ENCODE data around the gene CTAG1A.
"Not testable (repeated sequence)": the region's sequence is repeated elsewhere in the genome, so short reads cannot be mapped to it uniquely, and the experiment has no call there.

Gene CTAG1A

DNA sequence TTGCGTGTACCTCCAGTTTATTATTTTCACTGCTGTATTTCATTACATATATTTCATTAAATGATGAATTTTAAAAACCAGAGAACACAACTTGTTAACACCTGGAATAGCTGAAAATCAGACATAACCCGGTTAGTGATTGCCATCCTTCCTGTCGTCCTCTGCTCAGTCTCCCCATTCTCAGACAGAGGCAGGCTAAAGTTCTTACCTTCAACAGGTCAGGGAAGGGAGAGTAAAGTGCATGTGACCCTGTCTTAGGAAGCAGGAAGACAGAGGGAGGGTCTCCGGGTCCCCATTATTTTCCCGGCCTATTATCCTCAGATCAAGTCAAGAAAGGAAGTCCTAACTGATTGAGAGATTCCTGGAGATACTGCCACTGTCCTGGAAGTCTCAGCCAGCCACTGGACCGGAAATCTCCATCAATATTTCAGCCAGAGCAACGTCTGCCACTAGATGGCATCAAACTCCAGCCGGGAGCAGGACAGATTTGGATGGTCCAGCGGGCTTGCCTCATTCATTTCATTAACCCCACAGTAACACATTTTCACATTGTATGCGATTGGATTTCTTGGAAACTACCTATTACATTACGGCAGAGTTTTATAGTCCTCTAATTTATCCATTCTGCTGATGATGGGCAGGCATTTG, 36.0 kb downstream of the CTAG1A start:
- not testable (repeated sequence) for DNase-seq

DNA sequence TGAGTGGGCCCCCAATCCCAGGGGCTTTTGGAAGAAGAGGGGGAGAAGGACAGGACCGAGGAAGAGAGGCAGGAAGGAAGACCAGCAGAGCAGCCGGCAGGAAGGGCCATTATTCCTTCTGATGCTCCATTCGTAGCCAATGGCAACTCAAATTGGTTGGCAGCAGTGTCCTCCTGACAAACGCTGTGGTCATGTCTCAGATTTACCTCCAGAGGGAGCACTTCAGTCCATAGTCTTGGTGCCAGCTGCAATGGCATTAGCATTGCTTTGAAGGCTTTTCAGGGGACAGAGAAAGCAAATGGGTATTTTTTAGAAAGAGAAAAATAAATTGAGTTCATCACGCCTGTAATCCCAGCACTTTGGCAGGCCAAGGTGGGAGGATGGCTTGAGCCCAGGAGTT, 44.0 kb downstream of the CTAG1A start:
- not testable (repeated sequence) for DNase-seq

DNA sequence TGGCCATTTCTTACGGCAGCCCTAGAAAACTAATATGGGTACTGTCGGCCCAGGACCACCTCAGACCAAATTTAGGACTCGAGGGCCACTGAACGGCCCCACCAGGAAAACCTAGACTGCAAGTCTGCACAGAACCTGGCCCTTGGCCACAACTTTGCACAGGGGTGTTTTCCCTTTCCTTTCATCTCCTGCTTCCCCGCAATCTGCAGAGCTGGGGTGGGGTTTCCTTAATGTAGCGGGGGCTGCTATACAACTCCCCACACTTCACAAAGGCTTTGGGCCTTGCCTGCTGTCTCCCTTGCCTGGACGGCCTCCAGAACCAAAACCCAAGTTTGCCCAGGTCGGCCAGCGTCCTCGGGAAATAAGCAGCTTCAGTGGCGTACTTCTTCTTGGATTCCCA, 46.0 kb downstream of the CTAG1A start:
- DNase-seq: not testable (repeated sequence)

DNA sequence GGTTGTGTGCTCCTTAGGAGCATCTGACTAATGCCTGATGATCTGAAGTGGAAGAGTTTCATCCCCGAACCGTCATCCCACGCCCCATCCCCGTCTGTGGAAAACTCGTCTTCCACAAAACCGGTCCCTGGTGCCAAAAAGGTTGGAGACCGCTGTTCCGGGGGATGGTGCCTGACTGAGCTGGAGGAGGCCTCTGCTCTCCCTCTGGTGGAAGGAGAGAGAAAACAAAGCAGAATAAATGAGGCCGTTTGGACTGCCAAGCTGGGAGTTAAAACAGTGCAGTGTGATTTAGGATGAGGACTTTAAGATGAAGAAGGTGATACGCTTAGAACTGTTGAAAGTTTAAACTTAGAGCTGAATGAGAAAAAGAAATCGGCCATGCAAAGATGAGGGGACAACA, 48.7 kb downstream of the CTAG1A start:
- not testable (repeated sequence) for DNase-seq
